T-cell (primary cell): ENCODE data around the gene PDS5A. TPM values are rescaled to one million over a fixed set of nuclear protein-coding genes. Genes with fewer than 3 reads are reported as not detected.
"Not testable (repeated sequence)": the region's sequence is repeated elsewhere in the genome, so short reads cannot be mapped to it uniquely, and the experiment has no call there.

Experiments used
- ATAC-seq, 4 experiments: fragments of 200-7000 bp in 3 of 4; fragments of 150-1000 bp in 1 of 4; cut with Tn5 transposase; replicated peaks in 1 of 4; 1 replicate in 3 of 4; 2 replicates in 1 of 4; pipeline ENCODE4 v1.10.0; 2021; ENCODE audit warnings: moderate library complexity in 3 of 4, mild to moderate bottlenecking in 2 of 4, moderate number of reproducible peaks in 1 of 4
- CTCF ChIA-PET, 2 donors: fragments of 300-600 bp; sonication (Branson Sonifier 250); formaldehyde crosslinking; loops; one replicate each; lab custom pipeline; 2022; ENCODE audit warnings: antibody characterized with exemption in 2 of 2; lab: Charles Lee
- POLR2A ChIA-PET, 2 donors: fragments of 300-600 bp; sonication (Branson Sonifier 250); formaldehyde crosslinking; loops; one replicate each; lab custom pipeline; 2022; ENCODE audit warnings: antibody characterized with exemption in 2 of 2; lab: Charles Lee
- DNase-seq, 35 experiments: peaks; one replicate each; pipeline versions ENCODE4 v3.0.0 to v3.0.0-alpha.2; 2013 to 2023
- H3K27ac ChIP-seq: one replicate; pipeline ENCODE4 v1.5.1; 2013; ENCODE audit warnings: low read length
- H3K27me3 ChIP-seq, 2 experiments: replicated peaks in 1 of 2; 1 replicate in 1 of 2; 2 replicates in 1 of 2; pipeline versions ENCODE4 v1.6.1 to v1.7.0; 2013; ENCODE audit warnings: low read length in 1 of 2, mixed read lengths in 1 of 2; ENCODE audit not compliant: control insufficient read depth in 2 of 2, insufficient read depth in 2 of 2; ENCODE audit errors: extremely low read depth in 1 of 2
- H3K36me3 ChIP-seq, 2 donors: 1 replicate in 1 of 2; 2 replicates in 1 of 2; pipeline versions ENCODE4 v1.6.1 to v1.7.0; 2013; ENCODE audit warnings: low read length in 1 of 2; ENCODE audit not compliant: control insufficient read depth in 2 of 2, insufficient read depth in 1 of 2; ENCODE audit errors: extremely low read depth in 1 of 2
- H3K4me1 ChIP-seq, 2 experiments: 1 replicate in 1 of 2; 2 replicates in 1 of 2; pipeline versions ENCODE4 v1.6.1 to v1.7.0; 2013; ENCODE audit warnings: low read length in 2 of 2, mixed read lengths in 1 of 2; ENCODE audit not compliant: insufficient read depth in 2 of 2, control insufficient read depth in 1 of 2; ENCODE audit errors: extremely low read depth in 1 of 2
- H3K4me3 ChIP-seq, 2 donors: 1 replicate in 1 of 2; 2 replicates in 1 of 2; pipeline versions ENCODE4 v1.5.1 to v1.7.0; 2013; ENCODE audit warnings: mild to moderate bottlenecking in 2 of 2, low read length in 1 of 2, moderate library complexity in 1 of 2; ENCODE audit not compliant: control insufficient read depth in 1 of 2; ENCODE audit errors: extremely low read depth in 1 of 2
- H3K9me3 ChIP-seq: 2 replicates; pipeline ENCODE4 v1.7.0; 2013
- H3K27ac Mint-ChIP-seq, 2 donors: one replicate each; pipeline ENCODE4 v1.8.0; 2020 to 2021; ENCODE audit warnings: mild to moderate bottlenecking in 2 of 2, mixed read lengths in 2 of 2
- H3K27me3 Mint-ChIP-seq, 2 donors: one replicate each; pipeline ENCODE4 v1.8.0; 2021 to 2022; ENCODE audit warnings: mixed read lengths in 2 of 2
- H3K36me3 Mint-ChIP-seq: one replicate; pipeline ENCODE4 v1.8.0; 2021; ENCODE audit warnings: mixed read lengths
- H3K4me1 Mint-ChIP-seq, 3 donors: one replicate each; pipeline ENCODE4 v1.8.0; 2020 to 2022; ENCODE audit warnings: mixed read lengths in 3 of 3, mild to moderate bottlenecking in 1 of 3
- H3K4me3 Mint-ChIP-seq, 3 donors: one replicate each; pipeline ENCODE4 v1.8.0; 2020 to 2022; ENCODE audit warnings: mild to moderate bottlenecking in 3 of 3, mixed read lengths in 3 of 3, moderate library complexity in 3 of 3
- H3K9me3 Mint-ChIP-seq, 3 donors: one replicate each; pipeline ENCODE4 v1.8.0; 2020 to 2022; ENCODE audit warnings: mixed read lengths in 3 of 3
- WGBS: methylation state at CpG from one replicate; pipeline ENCODE4 v1.1.5; 2013; ENCODE audit warnings: missing lambda C conversion rate; ENCODE audit not compliant: insufficient coverage; 5-methylcytosine and 5-hydroxymethylcytosine counted together
- total RNA-seq, 35 experiments: library from RNA in 6 of 35; stranded (reverse) in 6 of 35; fragments of 120-200 nt in 1 of 35; gene quantifications; one replicate each; pipeline versions ENCODE4 v1.2.1 to v1.2.4 and lab custom pipeline; 2013 to 2026

The PDS5A gene
- total RNA-seq, 5 donors from 2014 or later (not counting 1 experiment from before 2014, with no cell fraction given): 73.5 to 113 (median 88.5) TPM

DNA sequence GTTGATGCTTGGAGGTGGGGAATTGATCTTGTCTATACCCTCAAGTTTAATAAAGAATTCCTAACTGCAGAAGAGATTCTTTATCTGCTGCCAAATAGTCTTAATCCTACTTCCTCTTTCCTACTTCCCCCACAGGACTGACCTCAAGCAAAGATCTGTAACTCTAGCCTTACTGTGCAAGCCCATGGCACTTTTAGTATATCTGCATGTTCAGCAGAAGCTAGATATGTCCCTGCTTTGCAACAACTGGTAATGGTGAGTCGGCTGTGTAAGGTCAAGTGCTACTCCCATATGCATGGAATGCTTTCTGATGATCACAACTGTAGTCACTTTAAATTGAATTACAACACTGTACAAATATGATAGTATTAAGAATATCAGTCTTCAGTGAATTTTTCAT is 26.3 kb upstream of the PDS5A start:
- POLR2A ChIA-PET: no interaction called here
- no peaks in the 10 kb centered on the region for H3K36me3 ChIP-seq
- no peak overlapping the region for H3K4me3 ChIP-seq
- DNase-seq: no peak
- H3K9me3 ChIP-seq: no peaks in the 10 kb centered on the region
- H3K27ac ChIP-seq: no peak overlapping the region
- Mint-ChIP-seq H3K27me3 (no peaks in the 10 kb centered on the region), H3K27ac (no peak overlapping the region), H3K9me3 (no peaks in the 10 kb centered on the region), H3K4me1 (no peaks in the 10 kb centered on the region), H3K36me3 (no peaks in the 10 kb centered on the region), H3K4me3 (no peak overlapping the region)
- H3K4me1 ChIP-seq: no peaks in the 10 kb centered on the region
- WGBS: no CpG with 5 or more reads among the region's 1 CpG
- ATAC-seq: no peak
- H3K27me3 ChIP-seq: no peaks in the 10 kb centered on the region
- CTCF ChIA-PET: interaction anchor here in 1 of 2 donors (0.6 to 0.7 kb wide), 2 partner anchors 9 to 779 kb away, joined by 3 read pairs; no protein-coding TSS in a partner anchor

- Mint-ChIP-seq H3K9me3 (no peaks in the 10 kb centered on the region), H3K27me3 (no peaks in the 10 kb centered on the region), H3K36me3 (no peaks in the 10 kb centered on the region), H3K4me1 (no peaks in the 10 kb centered on the region), H3K4me3 (no peak overlapping the region), H3K27ac (no peak overlapping the region)
- no peaks in the 10 kb centered on the region for H3K9me3 ChIP-seq
- H3K4me3 ChIP-seq: no peak overlapping the region
- no CpG with 5 or more reads among the region's 6 CpGs for WGBS
- ChIA-PET POLR2A (no interaction called here), CTCF (no interaction called here)
- H3K27ac ChIP-seq: no peak overlapping the region
- ATAC-seq: no peak
- H3K4me1 ChIP-seq: no peaks in the 10 kb centered on the region
- H3K36me3 ChIP-seq: no peaks in the 10 kb centered on the region
- no peaks in the 10 kb centered on the region for H3K27me3 ChIP-seq
- DNase-seq: no peak
These were observed 23.0 kb upstream of the PDS5A start for GRCh38 chr4:40000711-40001110.

DNA sequence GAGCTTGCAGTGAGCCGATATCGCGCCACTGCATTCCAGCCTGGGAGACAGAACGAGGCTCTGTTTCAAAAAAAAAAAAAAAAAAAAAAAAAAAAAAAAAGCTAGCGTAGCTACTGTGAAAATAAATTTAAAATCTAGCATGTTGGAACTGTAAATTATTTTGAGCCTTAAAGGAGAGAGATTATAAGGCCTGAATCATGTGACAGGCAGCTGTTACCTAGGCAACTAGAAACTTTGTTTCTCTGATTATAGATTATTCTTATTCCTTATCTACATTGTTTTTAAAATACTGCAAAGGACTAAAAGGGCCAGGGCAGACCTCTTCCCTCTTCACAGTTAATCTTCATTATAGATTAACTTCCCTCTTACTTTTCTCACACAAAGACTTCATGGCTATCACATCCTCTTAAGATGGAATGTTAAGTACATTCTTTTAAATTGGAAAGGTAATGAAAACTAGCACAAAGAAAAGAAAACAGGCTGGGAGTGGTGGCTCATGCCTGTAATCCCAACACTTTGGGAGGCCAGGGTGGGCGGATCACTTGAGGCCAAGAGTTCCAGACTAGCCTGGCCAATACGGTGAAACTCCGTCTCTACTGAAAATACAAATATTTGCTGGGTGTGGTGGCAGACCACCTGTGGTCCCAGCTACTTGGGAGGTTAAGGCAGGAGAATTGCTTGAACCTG is 21.1 kb upstream of the PDS5A start:
- CTCF ChIA-PET: no interaction called here
- Histone ChIP-seq H3K27ac (no peak overlapping the region), H3K4me3 (no peak overlapping the region), H3K4me1 (no peaks in the 10 kb centered on the region), H3K36me3 (no peaks in the 10 kb centered on the region), H3K27me3 (no peaks in the 10 kb centered on the region), H3K9me3 (no peaks in the 10 kb centered on the region)
- Mint-ChIP-seq H3K4me1 (no peaks in the 10 kb centered on the region), H3K9me3 (no peaks in the 10 kb centered on the region), H3K27ac (no peak overlapping the region), H3K36me3 (no peaks in the 10 kb centered on the region), H3K4me3 (no peak overlapping the region), H3K27me3 (peaks cover 0 to 4% of the 10 kb centered on the region in 2 donors)
- DNase-seq: no peak
- POLR2A ChIA-PET: interaction anchor here in 1 of 2 donors (0.6 kb wide), 1 partner anchor 124 kb away, joined by 3 read pairs; no protein-coding TSS in a partner anchor
- 100% methylated on average over 3 of the region's 8 CpGs for WGBS
- ATAC-seq: no peak

- H3K9me3 Mint-ChIP-seq: no peaks in the 10 kb centered on the region
- Histone ChIP-seq H3K27ac (no peak overlapping the region), H3K36me3 (no peaks in the 10 kb centered on the region), H3K4me3 (no peak overlapping the region), H3K27me3 (no peaks in the 10 kb centered on the region), H3K4me1 (no peaks in the 10 kb centered on the region), H3K9me3 (no peaks in the 10 kb centered on the region)
- 96% methylated on average over 4 of the region's 8 CpGs for WGBS
- H3K4me1 Mint-ChIP-seq: no peaks in the 10 kb centered on the region
- H3K36me3 Mint-ChIP-seq: no peaks in the 10 kb centered on the region
- ChIA-PET CTCF (interaction anchor here in 1 of 2 donors (0.6 kb wide), 1 partner anchor 543 kb away, joined by 4 read pairs; no protein-coding TSS in a partner anchor), POLR2A (interaction anchor here in 1 of 2 donors (0.7 kb wide), 1 partner anchor 213 kb away, joined by 3 read pairs; no protein-coding TSS in a partner anchor)
- no peak overlapping the region for H3K27ac Mint-ChIP-seq
- DNase-seq: no peak
- H3K4me3 Mint-ChIP-seq: no peak overlapping the region
- no peak for ATAC-seq
- peaks cover 0 to 4% of the 10 kb centered on the region in 2 donors for H3K27me3 Mint-ChIP-seq
These were observed 19.1 kb upstream of the PDS5A start for GRCh38 chr4:39996811-39997210.

DNA sequence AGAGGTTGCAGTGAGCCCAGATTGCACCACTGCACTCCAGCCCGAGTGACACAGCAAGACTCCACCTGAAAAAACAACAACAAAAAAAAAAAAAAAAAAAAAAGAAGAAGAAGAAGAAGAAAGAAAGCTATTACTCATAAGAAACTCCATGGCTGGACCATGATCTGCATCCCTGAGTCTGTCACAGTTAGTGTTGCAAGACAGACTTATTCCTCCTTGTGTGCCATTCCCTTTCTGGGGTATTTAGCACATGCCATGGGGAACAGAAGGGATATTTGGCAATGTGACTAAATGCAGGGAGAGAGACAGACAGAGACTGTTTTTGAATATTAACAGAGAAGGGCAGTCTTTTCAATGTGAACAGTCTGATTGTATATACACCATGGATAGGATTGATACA is 16.7 kb upstream of the PDS5A start:
- H3K27me3 Mint-ChIP-seq: peaks cover 0 to 4% of the 10 kb centered on the region in 2 donors
- no peaks in the 10 kb centered on the region for H3K36me3 ChIP-seq
- H3K27ac Mint-ChIP-seq: no peak overlapping the region
- ATAC-seq: no peak
- no peak overlapping the region for H3K27ac ChIP-seq
- H3K36me3 Mint-ChIP-seq: no peaks in the 10 kb centered on the region
- ChIA-PET POLR2A (no interaction called here), CTCF (interaction anchor here in 1 of 2 donors (0.5 kb wide), 1 partner anchor 10 kb away, joined by 3 read pairs; no protein-coding TSS in a partner anchor)
- H3K4me1 ChIP-seq: no peaks in the 10 kb centered on the region
- no peaks in the 10 kb centered on the region for H3K9me3 Mint-ChIP-seq
- no peak overlapping the region for H3K4me3 Mint-ChIP-seq
- no peak for DNase-seq
- H3K4me3 ChIP-seq: no peak overlapping the region
- H3K9me3 ChIP-seq: no peaks in the 10 kb centered on the region
- no CpG with 5 or more reads among the region's 1 CpG for WGBS
- no peaks in the 10 kb centered on the region for H3K4me1 Mint-ChIP-seq
- peaks cover 0 to 3% of the 10 kb centered on the region in 2 experiments for H3K27me3 ChIP-seq

GRCh38 chr4:39989381-39989780 is 11.7 kb upstream of the PDS5A start:
- H3K4me1 Mint-ChIP-seq, H3K4me3 Mint-ChIP-seq, H3K9me3 ChIP-seq, ATAC-seq, H3K36me3 Mint-ChIP-seq, H3K4me1 ChIP-seq, H3K36me3 ChIP-seq, H3K9me3 Mint-ChIP-seq, H3K27ac ChIP-seq, CTCF ChIA-PET, DNase-seq, H3K27ac Mint-ChIP-seq, H3K27me3 Mint-ChIP-seq, H3K27me3 ChIP-seq, H3K4me3 ChIP-seq: not testable (repeated sequence)
- POLR2A ChIA-PET: interaction anchor here in 1 of 2 donors (0.7 kb wide), 1 partner anchor 49 kb away, joined by 11 read pairs; no protein-coding TSS in a partner anchor
- 83% methylated on average over 2 of the region's 4 CpGs for WGBS
